ENCODE data around the gene REXO2.

The REXO2 gene

DNA sequence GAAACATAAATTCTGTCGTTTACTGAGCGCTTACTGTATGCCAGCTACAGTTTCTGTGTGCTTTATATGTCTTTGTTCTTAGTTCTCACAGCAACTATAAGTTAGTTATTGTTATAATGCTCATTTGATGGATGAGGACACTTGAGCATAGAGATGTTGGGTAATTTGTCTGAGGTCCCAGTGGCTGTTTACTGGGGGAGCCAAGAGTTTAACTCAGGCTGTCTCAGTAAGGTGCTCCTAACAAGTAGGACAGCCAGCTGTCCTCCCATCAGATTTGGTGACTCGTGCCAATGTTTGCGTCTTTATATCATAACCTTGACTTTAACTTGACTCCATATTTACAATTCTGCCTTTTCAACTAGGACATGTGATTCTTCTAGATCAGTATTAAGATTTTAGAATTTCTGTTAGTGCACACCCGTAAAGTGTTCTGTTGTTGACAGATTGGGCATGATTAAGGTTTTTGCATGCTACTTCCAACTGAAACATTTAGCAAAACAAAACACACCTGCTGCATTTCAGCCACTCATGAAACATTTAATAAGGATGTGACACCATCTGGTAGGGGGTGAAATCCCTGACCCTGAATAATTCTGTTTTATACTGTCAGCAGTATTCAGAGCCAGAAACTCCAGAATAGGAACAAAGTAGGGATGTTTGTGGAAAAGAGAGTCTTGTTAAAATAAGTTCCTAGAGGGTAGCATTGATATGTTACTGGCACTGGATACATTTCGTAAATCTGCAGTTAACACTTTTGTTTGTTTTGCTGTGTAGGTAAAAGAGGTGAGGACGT is 1.9 kb downstream of the REXO2 start:
- DNase-seq (ENCODE audit: low read depth): no peak
- TF ChIP-seq, protein P1, sequence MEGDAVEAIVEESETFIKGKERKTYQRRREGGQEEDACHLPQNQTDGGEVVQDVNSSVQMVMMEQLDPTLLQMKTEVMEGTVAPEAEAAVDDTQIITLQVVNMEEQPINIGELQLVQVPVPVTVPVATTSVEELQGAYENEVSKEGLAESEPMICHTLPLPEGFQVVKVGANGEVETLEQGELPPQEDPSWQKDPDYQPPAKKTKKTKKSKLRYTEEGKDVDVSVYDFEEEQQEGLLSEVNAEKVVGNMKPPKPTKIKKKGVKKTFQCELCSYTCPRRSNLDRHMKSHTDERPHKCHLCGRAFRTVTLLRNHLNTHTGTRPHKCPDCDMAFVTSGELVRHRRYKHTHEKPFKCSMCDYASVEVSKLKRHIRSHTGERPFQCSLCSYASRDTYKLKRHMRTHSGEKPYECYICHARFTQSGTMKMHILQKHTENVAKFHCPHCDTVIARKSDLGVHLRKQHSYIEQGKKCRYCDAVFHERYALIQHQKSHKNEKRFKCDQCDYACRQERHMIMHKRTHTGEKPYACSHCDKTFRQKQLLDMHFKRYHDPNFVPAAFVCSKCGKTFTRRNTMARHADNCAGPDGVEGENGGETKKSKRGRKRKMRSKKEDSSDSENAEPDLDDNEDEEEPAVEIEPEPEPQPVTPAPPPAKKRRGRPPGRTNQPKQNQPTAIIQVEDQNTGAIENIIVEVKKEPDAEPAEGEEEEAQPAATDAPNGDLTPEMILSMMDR (conservative IDR thresholded peaks at IDR 0.05; ENCODE audit: low read depth, low read length): no peak
- peak overlapping the region; percentile 97 for H3K4me3 ChIP-seq (ENCODE audit: low read depth, low read length)

- no peak overlapping the region for H3K4me3 ChIP-seq (ENCODE audit: low read depth, low read length)
- TF ChIP-seq, protein P1 (conservative IDR thresholded peaks at IDR 0.05; ENCODE audit: low read depth, low read length): no peak
- no peak for DNase-seq (ENCODE audit: low read depth)
Observed at GRCh38 chr11:114441921-114442320, 2.7 kb downstream of the REXO2 start.

DNA sequence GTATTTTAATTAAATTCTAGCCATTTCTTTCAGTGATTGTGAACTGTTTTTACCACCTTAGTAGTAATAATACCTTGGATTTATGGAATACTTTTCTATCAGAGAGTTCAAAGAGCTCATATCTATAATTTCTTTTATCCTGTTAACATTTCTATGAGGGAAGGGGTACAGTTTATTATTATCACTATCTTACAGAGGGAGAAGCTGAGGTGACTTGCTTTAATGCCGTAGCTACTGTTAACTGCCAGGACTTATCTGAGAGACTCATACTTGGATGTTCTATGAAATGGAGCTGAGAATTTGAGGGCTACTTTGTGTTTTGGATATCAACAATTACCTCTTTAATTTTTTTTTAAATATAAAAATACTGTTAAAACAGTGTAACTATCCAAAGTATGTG is 3.3 kb downstream of the REXO2 start:
- TF ChIP-seq, protein P1 (conservative IDR thresholded peaks at IDR 0.05; ENCODE audit: low read depth, low read length): no peak
- no peak for DNase-seq (ENCODE audit: low read depth)
- no peak overlapping the region for H3K4me3 ChIP-seq (ENCODE audit: low read depth, low read length)

DNA sequence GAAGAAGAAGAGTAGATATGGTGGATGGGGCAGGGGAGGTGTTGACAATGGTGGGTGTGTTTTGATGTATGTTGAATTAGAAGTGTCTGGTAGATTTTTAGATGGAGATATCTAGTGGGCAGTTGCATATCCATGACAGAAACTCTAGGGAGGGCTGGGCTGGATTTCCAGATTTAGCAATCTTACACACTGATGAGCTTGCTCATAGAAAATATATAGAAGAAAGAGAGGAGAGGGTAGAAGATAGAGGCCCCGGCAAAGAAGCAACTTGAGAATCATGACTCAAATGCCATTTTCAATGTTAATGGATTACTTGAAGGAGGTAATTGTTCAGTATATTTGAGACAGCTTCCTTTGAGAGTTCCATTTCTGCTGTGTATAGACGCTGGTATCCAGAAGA is 8.2 kb downstream of the REXO2 start:
- H3K4me3 ChIP-seq (ENCODE audit: low read depth, low read length): no peak overlapping the region
- TF ChIP-seq, protein P1 (conservative IDR thresholded peaks at IDR 0.05; ENCODE audit: low read depth, low read length): no peak

DNA sequence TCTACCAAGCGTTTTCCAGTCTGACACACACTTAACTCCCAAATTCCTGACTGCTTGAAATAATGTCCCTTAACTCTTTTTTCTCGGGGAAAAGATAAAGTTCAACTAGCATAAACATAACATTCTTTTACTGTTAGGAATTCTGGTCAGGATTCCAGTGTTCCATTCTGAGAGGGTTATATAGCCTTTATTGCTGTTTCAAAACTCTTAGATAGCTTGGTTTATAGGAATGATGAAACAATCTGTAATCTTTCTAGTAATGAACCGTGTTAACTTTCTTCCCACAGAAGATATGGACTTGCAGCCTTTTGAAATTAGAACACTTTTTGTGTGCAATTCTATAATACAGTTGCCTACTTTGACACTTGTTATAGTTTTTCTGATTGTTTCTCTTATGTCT is 8.6 kb downstream of the REXO2 start:
- TF ChIP-seq, protein P1 (conservative IDR thresholded peaks at IDR 0.05; ENCODE audit: low read depth, low read length): no peak

More for the DNA sequence above, 8.2 kb downstream of the REXO2 start:
- DNase-seq (ENCODE audit: low read depth): no peak

DNA sequence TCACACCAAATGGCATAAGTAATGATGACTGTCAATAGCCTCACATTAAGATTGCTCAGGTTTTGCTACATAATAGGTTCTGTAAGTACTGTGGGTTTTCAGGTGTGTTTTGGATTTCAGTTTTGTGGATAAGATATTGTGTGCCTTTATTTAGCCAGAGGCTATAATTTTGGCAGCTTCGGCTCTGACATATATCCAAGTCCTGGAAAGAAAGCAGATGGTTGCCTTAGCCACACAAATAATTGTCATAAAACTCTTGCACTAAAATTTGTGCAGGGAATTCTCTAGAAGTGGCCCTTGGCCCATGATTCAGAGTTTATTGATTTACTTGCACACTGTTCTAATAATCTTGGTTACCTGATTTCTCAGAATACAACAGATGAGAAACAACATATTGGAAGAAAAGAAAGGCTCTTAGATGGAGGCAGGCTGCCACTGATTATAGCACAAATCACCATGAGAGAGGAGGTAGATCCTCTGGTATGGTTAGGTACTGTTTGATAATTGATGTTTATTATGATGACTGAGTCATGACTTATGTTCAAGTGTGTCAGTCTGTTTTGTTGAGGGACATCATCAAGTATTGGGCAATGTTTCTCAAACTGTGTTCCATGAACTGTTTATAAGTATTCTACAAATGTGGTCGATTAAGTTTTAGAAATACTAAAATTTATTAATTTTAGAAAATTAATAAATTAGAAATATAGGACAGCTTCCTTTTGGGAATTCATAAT is 9.6 kb downstream of the REXO2 start:
- TF ChIP-seq, protein P1 (conservative IDR thresholded peaks at IDR 0.05; ENCODE audit: low read depth, low read length): no peak
- no peak overlapping the region for H3K4me3 ChIP-seq (ENCODE audit: low read depth, low read length)
- DNase-seq (ENCODE audit: low read depth): no peak

More for the DNA sequence above, 8.6 kb downstream of the REXO2 start:
- no peak overlapping the region for H3K4me3 ChIP-seq (ENCODE audit: low read depth, low read length)
- DNase-seq (ENCODE audit: low read depth): peak; percentile 60
